H54 (cell line): Measurements from ENCODE around the gene SOX18.

ENCODE experiments used
- DNase-seq: peaks from one replicate; pipeline ENCODE4 v3.0.0; 2011; ENCODE audit warnings: low spot score, mixed read lengths; ENCODE audit not compliant: insufficient read length
- FAIRE-seq: peaks from 3 replicates; lab custom pipeline; 2011; peaks lifted over from hg19 to GRCh38; lab: Jason Lieb, UNC
- POLR2A ChIP-seq: IDR thresholded peaks from 2 replicates; pipeline ENCODE4 v1.6.1; 2011; ENCODE audit warnings: low read depth, mild to moderate bottlenecking, low read length

Gene SOX18

GRCh38 chr20:64037498-64038213 is 11.8 kb downstream of the SOX18 start:
- no peak for DNase-seq
- no peak for FAIRE-seq
- no peak for TF ChIP-seq POLR2A

- no peak for DNase-seq
- no peak for FAIRE-seq
- no peak for TF ChIP-seq POLR2A
Observed at GRCh38 chr20:64037199-64037497, 12.3 kb downstream of the SOX18 start.

- FAIRE-seq: no peak
- TF ChIP-seq POLR2A: no peak
- no peak for DNase-seq
Observed at GRCh38 chr20:64036346-64037198, 12.9 kb downstream of the SOX18 start.

GRCh38 chr20:64035933-64036345 is 13.5 kb downstream of the SOX18 start, which contains the start of gene C20orf204:
TSS of gene C20orf204 (plus strand) at chr20:64036182. CDS start at chr20:64036324, 142 bp downstream.
- TF ChIP-seq POLR2A: no peak
- FAIRE-seq (no peak), DNase-seq (no peak)

GRCh38 chr20:64035066-64035932 is 14.1 kb downstream of the SOX18 start:
- no peak for TF ChIP-seq POLR2A
- no peak for DNase-seq
- no peak for FAIRE-seq

GRCh38 chr20:64033981-64034493 is 15.4 kb downstream of the SOX18 start:
- FAIRE-seq: no peak
- no peak for TF ChIP-seq POLR2A

GRCh38 chr20:64032706-64033624 is 16.5 kb downstream of the SOX18 start:
- DNase-seq: no peak
- TF ChIP-seq POLR2A: no peak
- no peak for FAIRE-seq

More at GRCh38 chr20:64033981-64034493, 15.4 kb downstream of the SOX18 start:
- DNase-seq: no peak

- TF ChIP-seq POLR2A: no peak
- FAIRE-seq: no peak
- DNase-seq: no peak
Observed at GRCh38 chr20:64031822-64032314, 17.6 kb downstream of the SOX18 start.

GRCh38 chr20:64030371-64031134 is 18.9 kb downstream of the SOX18 start:
- TF ChIP-seq POLR2A: no peak
- FAIRE-seq (no peak), DNase-seq (no peak)

GRCh38 chr20:64029293-64030117 is 19.9 kb downstream of the SOX18 start:
- DNase-seq: no peak
- no peak for TF ChIP-seq POLR2A
- no peak for FAIRE-seq

GRCh38 chr20:64027981-64028685 is 21.3 kb downstream of the SOX18 start:
- FAIRE-seq: no peak
- no peak for DNase-seq
- TF ChIP-seq POLR2A: no peak
